GM19239 (cell line): ENCODE data around the gene PDZD2.
"Not testable (repeated sequence)": the region's sequence is repeated elsewhere in the genome, so short reads cannot be mapped to it uniquely, and the experiment has no call there.

ENCODE experiments used
- DNase-seq: peaks from one replicate; pipeline ENCODE4 v3.0.0; 2011; ENCODE audit warnings: low spot score; ENCODE audit not compliant: insufficient read length
- FAIRE-seq: peaks from 2 replicates; lab custom pipeline; 2011; peaks lifted over from hg19 to GRCh38; lab: Jason Lieb, UNC

PDZD2 gene

DNA sequence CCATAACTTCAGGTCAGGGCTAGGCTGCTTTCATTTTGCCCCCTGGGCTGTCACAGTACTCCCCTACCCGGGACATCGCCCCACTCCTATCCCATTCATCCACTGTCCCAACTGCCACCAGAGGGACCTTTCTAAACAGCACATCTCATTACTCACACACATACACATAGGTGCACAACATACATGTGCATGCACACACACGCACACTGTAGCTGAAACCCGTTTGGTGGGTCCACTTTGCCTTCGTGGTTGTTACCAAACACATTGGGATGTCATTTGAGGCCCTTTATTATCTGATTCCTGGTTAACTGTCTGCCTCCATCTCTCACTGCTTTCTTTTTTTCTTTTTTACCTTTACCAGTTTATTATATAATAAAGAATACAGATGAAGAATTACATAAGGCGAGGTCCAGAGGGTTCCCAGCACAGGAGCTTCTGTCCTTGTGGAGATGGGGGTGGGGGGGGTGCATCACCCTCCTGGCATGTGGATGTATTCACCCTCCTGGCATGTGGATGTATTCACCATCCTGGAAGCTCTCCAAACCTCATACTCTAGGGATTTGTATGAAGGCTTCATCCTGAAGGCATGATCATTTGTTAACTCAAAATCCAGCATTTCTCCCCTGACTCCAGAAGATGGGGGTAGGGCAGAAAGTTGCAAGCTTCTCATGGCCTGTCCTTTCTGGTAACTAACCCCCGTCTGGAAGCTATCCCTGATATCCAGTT, 349.2 kb downstream of the PDZD2 start:
- FAIRE-seq: no peak
- no peak for DNase-seq

DNA sequence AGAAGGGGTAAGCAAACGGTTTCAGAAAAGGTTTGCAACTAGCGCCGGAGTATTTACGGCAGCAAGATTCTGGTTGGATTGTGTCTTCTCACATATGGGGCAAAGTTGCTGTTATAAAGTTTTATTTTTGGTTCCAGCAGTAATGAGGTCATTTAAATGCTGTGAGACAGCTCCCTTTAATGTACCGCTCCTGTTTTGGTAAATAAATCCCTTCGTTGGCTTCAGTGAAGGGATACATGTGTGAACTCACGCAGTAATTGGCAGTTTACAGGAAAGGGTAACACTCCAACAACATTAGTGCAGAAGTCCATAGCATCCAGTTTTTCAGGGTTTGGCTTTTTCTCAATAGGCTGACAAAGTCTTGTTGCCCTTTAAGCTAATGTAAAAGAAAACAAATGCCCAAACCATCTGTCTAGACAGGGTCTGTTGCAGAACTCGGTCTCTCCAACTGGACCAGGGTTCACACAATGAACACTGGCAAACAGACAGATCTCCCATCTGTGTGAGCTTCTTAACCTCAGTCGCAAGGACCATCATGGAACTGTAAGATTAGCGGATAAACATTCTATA, 351.2 kb downstream of the PDZD2 start:
- DNase-seq (no peak), FAIRE-seq (no peak)

DNA sequence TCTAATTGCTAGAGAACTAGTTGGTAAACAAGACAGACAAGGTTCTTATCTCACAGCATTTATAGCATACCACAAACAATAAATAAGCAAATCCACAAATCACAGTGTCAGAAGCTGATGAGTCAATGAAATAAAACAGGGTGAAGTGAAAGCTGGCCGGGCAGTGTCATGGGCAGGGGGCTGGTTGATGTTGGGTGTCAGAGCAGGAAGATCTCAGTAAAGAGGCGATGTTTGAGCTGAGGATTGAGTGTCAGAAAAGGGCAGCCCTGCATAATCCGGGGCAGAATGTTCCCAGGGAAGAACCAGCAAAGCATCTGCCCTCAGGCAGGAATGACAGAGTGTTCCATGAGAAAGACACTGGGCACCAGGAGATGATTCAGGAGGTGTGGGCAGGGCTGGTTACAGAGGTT, 351.8 kb downstream of the PDZD2 start:
- FAIRE-seq (no peak), DNase-seq (no peak)

DNA sequence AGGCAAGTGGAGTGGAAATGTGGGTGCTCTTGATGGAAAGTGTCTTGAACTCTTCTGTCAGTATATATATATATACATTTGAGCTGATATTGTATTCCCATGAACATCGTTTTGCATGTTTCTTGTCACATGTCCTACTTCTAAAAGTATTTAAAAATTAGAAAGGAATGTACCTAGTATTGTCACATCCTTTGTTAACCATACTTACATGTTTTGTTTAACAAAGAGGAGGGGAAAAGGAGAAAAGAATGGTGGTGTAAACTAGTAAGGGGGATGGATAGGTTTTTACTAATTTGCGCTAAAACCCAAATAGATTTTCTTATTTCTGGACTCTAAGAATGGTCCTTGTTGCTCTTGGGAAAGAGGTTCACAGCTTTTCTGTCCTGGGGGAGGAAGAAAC, 353.4 kb downstream of the PDZD2 start:
- DNase-seq (no peak), FAIRE-seq (no peak)

DNA sequence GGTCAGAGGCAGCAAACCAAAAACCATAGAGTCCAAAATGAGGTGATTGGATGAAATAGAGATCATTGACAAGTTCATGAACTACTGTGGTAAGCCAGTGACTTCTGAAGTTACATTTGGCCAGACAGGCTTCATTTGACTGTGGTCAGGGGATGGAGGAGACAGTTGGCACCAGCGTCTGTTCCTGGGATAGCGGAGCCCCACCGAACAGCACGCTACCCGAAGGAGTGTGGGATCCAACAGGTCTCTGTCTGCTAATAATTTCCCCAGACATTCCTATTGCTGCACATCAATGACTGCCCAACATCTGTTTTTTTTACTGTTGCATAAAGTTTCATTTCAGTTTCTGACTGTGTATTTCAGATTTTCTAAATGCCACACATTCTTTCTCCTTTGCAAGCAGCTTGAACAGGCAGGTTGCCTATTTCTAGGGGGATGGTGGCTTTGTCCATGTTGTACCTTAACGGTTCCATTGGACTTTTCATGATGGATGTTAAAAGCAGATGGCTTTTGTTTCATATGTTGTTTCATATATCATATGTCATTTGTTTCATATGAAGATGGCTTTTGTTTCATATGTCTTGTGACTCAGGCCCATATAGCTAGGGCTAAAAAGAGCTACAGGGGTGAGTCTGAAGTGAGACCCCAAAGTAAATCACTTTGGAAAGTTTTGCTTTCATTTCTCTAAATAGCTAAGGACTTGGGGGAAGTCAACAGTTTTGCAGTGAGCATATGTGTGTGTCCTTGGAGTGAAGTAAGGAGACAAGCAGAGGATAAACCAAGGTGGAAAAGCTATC, 354.4 kb downstream of the PDZD2 start:
- no peak for DNase-seq
- FAIRE-seq: peak; percentile 97

DNA sequence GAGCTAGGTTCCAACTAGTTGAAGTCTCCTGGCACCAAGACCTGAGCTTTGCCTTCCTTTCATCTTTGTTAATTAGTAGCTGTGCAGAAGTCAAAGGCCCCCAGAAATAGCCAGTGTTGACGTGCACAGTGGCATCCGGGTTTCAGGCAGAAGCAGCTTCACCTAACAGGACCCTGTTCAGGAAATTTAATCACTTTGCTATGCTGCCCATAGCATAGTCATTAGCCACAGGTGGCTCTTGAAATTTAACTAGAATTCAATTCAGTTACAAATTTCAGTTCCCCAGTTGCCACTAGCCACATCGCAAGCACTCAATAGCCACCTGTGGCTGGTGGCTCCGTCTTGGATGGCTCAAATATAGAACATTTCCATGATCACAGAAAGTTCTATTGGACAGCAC, 356.1 kb downstream of the PDZD2 start:
- FAIRE-seq (peak; percentile 97), DNase-seq (no peak)

DNA sequence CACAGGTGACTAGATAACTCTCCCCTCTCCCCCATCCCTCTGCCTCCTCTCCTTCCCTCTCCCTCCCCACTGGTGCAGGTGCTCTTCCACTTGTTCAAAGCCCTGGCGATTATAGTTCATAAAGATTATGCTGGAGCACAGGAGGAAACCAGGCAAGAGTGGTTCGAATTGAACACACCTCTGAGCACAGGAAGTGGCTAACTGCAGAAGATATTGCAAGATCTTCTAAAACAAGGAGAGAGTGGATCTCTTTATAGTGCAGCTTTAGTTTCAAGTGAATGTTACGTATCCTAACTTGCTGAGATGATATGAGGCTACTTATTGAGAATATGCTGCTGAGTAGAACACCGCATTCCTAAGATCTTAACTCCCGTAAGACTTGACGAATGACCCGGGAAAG, 356.8 kb downstream of the PDZD2 start:
- DNase-seq (no peak), FAIRE-seq (peak; percentile 72)

DNA sequence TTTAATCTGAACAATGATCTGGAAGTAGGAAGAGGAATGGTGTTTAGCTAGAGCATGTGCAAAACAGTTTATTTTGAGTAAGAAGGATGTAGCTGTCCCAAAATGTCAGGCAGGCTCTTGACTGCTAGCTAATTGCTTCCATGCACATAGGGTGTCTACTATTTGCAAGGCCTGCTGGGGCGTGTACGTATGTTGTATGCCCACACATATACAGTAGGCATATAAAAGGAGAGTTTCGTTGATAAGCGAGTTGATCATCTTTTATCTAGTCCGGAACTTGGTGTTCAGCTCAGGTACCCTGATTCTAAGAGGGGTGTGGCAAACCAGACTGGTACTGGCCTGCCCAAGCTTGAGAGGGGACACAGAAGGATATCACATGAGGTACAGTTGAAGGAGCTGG, 358.0 kb downstream of the PDZD2 start:
- FAIRE-seq: peak; percentile 61
- DNase-seq: no peak

DNA sequence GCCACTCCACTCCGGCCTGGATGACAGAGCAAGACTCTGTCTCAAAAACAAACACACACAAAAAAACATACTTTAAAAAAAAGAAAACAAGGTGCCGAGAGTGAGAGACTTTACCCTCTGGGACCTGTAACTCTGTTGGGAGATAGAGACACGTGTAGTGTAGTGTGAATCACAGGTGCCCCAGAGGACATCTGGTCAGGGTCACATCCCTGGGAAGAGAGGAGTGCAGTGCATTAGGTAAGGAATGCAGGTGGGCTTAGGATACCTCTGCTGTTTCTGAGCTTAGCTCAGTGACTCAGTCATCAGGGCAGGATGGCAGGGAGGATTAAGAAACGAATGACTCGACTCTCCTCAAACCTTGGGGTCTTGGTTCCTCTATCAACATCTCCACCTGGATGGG, 360.5 kb downstream of the PDZD2 start:
- FAIRE-seq: no peak

DNA sequence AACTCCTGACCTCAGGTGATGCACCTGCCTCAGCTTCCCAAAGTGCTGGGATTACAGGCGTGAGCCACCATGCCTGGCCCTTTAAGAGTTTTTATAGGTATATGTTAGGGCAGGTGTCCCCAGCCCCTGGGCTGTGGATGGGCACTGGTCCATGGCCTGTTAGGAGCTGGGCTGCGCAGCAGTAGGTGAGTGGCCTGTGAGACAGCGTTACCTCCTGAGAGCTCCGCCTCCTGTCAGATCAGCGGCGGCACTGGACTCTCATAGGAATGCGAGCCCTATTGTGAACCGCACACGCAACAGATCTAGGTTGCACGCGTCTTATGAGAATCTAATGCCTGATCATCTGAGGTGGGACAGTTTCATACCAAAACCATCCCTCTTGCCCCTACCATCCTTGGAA, 361.8 kb downstream of the PDZD2 start:
- DNase-seq: no peak
- FAIRE-seq: no peak

More for the DNA sequence above, 360.5 kb downstream of the PDZD2 start:
- DNase-seq: no peak

DNA sequence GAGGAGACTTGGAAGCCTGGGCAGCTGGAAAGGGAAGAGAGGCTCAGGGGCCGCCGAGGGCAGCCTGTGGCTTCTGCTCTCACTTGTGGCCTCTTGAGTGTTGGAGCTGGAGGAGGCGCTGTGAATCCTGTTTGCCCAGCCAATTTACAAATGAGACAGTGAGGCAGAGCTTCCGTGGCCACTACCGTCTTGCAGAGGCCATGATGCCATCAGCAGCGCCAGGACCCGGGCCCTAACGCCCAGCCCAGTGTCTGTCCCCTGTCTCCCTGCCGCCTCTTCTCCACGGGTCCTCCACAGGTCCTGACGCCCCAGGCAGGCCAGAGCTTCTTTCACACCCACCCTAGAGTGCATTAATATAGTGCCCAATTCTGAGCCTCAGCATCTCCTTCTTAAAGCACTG, 362.4 kb downstream of the PDZD2 start:
- DNase-seq (no peak), FAIRE-seq (no peak)

DNA sequence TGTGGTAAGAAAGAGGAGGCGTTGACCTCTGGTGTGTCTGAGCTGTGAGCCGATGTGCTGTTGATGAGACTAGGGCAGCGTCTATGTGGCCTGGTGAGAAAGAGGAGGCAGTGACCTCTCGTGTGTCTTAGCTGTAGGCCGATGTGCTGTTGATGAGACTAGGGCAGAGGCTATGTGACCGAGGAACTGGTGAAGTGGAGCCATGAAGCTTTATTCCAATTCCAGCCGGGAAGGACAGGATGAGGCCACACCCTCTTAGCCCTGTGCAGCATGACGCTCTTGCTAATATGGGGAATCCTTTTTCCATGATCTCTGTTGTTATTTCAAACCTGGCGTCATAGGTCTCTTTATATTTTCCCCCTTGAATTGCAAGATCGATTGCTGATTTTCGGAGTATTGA, 362.8 kb downstream of the PDZD2 start:
- DNase-seq (no peak), FAIRE-seq (no peak)

DNA sequence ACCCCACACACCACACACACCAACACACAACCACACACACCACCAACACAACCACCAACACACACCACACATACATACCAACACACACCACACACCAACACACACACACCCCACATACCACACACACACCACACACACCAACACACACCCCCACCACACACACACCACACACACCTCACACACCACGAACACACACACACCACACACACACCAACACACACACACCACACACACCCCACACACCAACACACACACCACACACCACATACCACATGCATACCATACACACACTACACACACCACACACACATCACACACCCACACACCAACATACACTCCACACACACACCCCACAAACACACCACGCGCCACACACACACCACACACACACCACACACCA, 363.8 kb downstream of the PDZD2 start:
- DNase-seq (no peak), FAIRE-seq (no peak)

DNA sequence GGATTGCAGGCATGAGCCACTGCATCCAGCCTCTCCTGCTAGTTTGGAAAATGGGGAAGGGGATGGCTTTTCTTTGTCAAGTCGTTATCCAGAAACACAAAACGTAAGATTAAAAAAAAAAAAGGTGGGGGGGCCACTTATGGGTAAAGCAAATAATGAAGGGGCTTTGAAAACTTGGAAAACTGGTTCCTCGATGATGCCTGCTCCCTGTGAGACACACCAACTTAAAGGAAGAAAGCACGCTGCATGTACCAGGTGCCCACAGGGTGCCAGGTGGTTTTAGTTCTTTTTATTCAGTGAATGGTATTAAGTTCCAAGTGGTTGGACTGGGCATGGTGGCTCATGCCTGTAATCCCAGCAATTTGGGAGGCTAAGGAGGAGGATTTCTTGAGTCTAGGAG, 365.1 kb downstream of the PDZD2 start:
- DNase-seq: no peak
- peak; percentile 72 for FAIRE-seq

DNA sequence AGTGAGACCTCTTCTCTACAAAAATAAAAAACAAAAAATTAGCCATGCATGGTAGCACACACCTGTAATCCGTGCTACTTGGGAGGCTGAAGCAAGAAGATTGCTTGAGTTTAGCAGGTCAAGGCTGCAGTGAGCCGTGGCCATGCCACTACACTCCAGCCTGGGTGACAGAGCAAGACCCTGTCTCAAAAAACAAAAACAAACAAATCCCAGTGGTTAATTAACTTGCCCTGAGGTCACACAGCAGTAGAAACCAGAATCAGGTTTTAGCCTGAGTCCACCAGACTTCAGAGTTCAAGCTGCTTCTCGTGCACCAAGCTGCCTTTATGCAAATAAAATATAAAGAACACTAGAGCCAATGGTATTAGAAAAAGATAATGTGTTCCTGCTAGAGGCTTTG, 365.5 kb downstream of the PDZD2 start:
- DNase-seq (peak; percentile 44), FAIRE-seq (peak; percentile 81)

DNA sequence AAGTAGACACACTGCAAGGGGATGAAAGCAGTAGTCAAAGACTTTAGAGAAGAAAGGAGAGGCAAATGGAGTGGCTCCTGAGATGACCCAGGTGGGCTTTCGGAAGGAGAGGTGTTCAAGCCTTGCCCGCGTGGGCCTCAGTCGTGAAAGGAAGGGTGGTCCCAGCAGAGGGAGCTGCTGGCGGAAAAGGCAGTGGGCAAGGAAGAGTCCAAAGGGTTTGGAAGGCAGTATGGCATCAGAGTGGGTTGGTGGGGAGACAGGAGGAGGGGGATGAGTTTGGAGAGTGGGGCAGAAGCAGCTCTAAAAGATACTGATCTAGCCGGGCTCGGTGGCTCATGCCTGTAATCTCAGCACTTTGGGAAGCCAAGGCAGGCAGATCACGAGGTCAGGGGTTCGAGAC, 369.8 kb downstream of the PDZD2 start:
- FAIRE-seq (no peak), DNase-seq (no peak)

DNA sequence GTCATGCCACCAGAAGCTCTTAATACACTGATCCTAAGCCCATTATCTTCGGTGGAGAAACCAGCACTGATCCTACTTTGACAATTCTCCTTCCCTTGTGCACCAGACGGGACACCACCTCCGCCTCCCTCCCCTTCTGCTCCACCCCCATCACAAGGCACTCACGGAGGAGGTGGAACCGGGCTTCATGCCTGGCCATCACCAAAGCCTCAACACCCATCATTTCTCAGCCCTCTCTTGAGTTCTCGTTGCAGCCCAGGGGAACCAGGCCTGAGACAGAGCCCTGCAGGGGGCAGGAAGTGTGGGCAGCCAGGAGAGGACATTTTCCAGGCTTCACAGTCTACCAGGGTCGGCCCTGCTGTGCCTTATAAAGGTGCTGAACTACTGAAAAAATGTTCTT, 374.7 kb downstream of the PDZD2 start:
- DNase-seq (no peak), FAIRE-seq (no peak)

DNA sequence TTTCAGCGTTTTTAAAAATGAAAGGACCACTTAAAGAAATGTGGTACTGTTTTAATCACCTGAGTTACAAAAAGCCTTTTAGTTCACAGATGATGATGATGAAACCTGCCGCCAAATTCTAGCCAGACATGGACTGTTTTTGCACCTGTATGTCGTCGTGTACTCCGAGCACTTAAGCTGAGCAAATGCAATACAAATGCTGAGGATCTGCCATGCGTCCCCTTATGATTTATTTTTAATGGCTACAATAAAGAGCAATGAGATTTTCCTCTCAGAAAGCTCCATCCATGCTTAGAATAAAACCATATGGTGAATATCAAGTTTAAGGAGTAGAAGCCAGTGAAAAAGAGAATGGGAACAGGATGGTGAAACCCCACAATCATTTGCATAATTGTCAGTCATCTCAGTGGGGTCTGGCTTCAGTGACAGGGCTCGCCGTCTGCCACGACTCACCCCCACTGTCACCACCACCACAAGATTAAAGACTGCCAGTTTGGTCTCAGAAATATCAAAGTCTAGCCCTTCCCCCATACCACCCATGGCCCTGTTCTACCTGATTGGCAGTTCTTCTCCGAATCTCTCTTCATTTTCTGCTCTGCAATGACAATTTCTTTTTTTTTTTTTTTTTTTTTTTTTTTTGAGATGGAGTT, 375.3 kb downstream of the PDZD2 start:
- FAIRE-seq (peak; percentile 35), DNase-seq (no peak)

DNA sequence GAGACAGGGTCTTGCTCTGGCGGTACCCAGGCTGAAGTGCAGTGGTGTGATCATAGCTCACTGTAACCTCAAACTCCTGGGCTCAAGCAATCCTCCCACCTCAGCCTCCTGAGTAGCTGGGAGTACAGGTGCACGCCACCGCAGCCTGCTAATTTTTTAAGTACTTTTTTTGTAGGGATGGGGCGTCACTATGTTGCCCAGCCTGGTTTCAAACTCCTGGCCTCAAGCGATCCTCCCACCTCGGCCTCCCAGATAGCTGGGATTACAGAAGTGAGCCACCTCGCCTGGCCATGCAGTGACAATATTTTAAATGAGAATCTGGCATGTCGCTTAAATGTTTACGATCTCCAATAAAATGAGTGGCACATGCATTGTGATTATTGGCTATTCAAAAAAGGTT, 376.3 kb downstream of the PDZD2 start:
- not testable (repeated sequence) for DNase-seq, FAIRE-seq

DNA sequence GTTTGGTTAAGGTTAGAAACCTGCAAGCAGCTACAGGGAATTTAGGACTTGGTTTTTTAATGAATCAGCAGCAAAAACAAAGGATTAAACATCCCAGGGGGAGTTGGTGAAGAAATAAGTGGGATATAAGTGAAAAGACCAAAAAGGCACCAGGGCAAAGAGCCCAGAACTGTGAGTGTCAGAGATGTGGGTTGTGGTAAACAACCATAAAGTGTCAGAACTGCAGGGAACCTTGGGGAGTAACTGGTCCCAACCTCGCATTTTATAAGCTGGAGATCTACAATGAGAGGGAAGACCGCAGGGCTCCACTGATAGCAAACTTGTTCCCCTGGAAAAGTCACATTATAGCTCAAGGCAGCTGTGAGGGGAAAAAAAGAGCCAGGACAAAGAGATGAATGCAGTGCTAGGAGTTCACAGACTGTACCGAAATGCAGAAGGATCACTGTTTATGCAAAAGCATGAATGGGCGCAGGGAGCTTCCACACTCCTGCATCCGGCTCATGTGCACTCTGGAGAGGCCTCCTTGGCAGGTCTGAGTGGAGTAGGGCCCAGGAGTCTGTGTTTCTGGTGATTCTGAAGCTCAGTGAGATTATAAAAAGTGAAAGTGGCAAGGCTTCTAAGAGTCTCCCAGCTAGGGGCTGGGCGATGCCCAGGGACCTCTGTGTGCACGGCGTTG, 378.9 kb downstream of the PDZD2 start:
- no peak for DNase-seq
- FAIRE-seq: peak; percentile 31
